Measurements from ENCODE around the gene AJUBA.

DNA sequence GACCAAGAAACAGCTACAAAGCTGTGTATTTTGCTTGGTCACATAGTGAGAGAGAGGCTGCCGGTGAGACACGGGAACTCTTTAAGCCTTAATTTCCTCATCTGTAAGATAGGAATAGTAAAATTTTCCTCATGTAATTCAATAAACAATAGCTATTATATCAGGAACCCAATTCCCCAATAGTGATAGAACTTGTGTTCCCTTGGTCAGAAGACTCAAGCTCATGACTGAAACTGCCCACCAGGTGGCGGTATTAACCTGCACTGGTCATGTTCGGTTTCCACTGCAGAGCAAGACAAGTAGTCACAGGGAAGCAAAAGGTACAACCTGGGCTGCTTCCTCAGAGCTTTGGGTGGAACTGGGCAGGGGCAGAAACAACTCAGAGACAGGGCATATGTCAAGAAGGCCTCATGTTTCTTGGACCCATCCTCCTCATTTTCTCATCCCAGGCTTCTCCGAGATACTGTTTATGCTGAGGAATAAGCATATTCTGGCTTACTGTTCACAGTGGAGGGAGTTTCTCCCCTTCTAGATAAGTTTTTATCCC, 4.2 kb upstream of the AJUBA start:
- TF ChIP-seq RAD21 (IDR thresholded peaks at IDR 0.05; ENCODE audit: low read depth) (peak; percentile 91), TAF1 (IDR thresholded peaks at IDR 0.05; ENCODE audit: low read depth) (no peak), EP300 (IDR thresholded peaks at IDR 0.05; ENCODE audit: borderline replicate concordance) (no peak), CREB1 (IDR thresholded peaks at IDR 0.05; ENCODE audit: low read depth) (no peak), CEBPB (IDR thresholded peaks at IDR 0.05) (no peak), NFIC (IDR thresholded peaks at IDR 0.05) (no peak), YY1 (IDR thresholded peaks at IDR 0.05; ENCODE audit: low read depth) (no peak), TEAD4 (IDR thresholded peaks at IDR 0.05) (no peak)
- TF ChIP-seq, protein P1, sequence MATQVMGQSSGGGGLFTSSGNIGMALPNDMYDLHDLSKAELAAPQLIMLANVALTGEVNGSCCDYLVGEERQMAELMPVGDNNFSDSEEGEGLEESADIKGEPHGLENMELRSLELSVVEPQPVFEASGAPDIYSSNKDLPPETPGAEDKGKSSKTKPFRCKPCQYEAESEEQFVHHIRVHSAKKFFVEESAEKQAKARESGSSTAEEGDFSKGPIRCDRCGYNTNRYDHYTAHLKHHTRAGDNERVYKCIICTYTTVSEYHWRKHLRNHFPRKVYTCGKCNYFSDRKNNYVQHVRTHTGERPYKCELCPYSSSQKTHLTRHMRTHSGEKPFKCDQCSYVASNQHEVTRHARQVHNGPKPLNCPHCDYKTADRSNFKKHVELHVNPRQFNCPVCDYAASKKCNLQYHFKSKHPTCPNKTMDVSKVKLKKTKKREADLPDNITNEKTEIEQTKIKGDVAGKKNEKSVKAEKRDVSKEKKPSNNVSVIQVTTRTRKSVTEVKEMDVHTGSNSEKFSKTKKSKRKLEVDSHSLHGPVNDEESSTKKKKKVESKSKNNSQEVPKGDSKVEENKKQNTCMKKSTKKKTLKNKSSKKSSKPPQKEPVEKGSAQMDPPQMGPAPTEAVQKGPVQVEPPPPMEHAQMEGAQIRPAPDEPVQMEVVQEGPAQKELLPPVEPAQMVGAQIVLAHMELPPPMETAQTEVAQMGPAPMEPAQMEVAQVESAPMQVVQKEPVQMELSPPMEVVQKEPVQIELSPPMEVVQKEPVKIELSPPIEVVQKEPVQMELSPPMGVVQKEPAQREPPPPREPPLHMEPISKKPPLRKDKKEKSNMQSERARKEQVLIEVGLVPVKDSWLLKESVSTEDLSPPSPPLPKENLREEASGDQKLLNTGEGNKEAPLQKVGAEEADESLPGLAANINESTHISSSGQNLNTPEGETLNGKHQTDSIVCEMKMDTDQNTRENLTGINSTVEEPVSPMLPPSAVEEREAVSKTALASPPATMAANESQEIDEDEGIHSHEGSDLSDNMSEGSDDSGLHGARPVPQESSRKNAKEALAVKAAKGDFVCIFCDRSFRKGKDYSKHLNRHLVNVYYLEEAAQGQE (IDR thresholded peaks at IDR 0.05; ENCODE audit: low read depth), result no peak
- TF ChIP-seq, protein P2, sequence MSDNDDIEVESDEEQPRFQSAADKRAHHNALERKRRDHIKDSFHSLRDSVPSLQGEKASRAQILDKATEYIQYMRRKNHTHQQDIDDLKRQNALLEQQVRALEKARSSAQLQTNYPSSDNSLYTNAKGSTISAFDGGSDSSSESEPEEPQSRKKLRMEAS (IDR thresholded peaks at IDR 0.05), result no peak
- TF ChIP-seq, protein P3, sequence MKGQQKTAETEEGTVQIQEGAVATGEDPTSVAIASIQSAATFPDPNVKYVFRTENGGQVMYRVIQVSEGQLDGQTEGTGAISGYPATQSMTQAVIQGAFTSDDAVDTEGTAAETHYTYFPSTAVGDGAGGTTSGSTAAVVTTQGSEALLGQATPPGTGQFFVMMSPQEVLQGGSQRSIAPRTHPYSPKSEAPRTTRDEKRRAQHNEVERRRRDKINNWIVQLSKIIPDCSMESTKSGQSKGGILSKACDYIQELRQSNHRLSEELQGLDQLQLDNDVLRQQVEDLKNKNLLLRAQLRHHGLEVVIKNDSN (IDR thresholded peaks at IDR 0.05), result no peak
